Loucy (cell line): ENCODE measurements around the gene RNF44.
"Not testable (repeated sequence)": the region's sequence is repeated elsewhere in the genome, so short reads cannot be mapped to it uniquely, and the experiment has no call there.

Experiments
- H2AFZ ChIP-seq: fragments of 200-600 bp; sonication (generic); 2 replicates; pipeline ENCODE4 v1.6.0; 2016; ENCODE audit warnings: antibody characterized with exemption, mild to moderate bottlenecking, low read length, moderate library complexity
- H3F3A ChIP-seq: fragments of 200-600 bp; 2 replicates; pipeline ENCODE4 v1.6.0; 2016; ENCODE audit warnings: antibody characterized with exemption, low read depth, mild to moderate bottlenecking
- H3K27me3 ChIP-seq: fragments of 200-600 bp; sonication (generic); 2 replicates; pipeline ENCODE4 v1.6.1; 2014; ENCODE audit warnings: low read length, mild to moderate bottlenecking; ENCODE audit not compliant: insufficient read depth, poor library complexity, severe bottlenecking
- H3K36me3 ChIP-seq: fragments of 200-600 bp; sonication (generic); 2 replicates; pipeline ENCODE4 v1.6.1; 2016; ENCODE audit warnings: low read length; ENCODE audit not compliant: insufficient read depth
- H3K4me1 ChIP-seq: fragments of 200-600 bp; sonication (generic); 2 replicates; pipeline ENCODE4 v1.5.1; 2014; ENCODE audit warnings: low read length, mild to moderate bottlenecking; ENCODE audit not compliant: insufficient read depth, poor library complexity, severe bottlenecking
- H3K4me2 ChIP-seq: fragments of 200-600 bp; sonication (generic); 2 replicates; pipeline ENCODE4 v1.6.0; 2014; ENCODE audit warnings: antibody characterized with exemption, low read length, low read depth, mild to moderate bottlenecking; ENCODE audit not compliant: poor library complexity, severe bottlenecking
- H3K4me3 ChIP-seq: fragments of 200-600 bp; sonication (generic); 2 replicates; pipeline ENCODE4 v1.5.1; 2014; ENCODE audit warnings: low read length, mild to moderate bottlenecking, mixed read lengths; ENCODE audit not compliant: poor library complexity, severe bottlenecking
- H3K79me2 ChIP-seq: fragments of 200-600 bp; sonication (generic); 2 replicates; pipeline ENCODE4 v1.6.1; 2014; ENCODE audit warnings: low read length; ENCODE audit not compliant: insufficient read depth
- H3K9ac ChIP-seq: fragments of 200-600 bp; sonication (generic); 2 replicates; pipeline ENCODE4 v1.6.0; 2014; ENCODE audit warnings: mild to moderate bottlenecking, low read depth, low read length, moderate library complexity; ENCODE audit not compliant: poor library complexity, severe bottlenecking
- H3K9me2 ChIP-seq: fragments of 200-600 bp; sonication (generic); replicated peaks from 2 replicates; pipeline ENCODE4 v1.6.1; 2016; ENCODE audit warnings: low read depth, low read length, mixed read lengths
- H3K9me3 ChIP-seq: fragments of 200-600 bp; sonication (generic); 2 replicates; pipeline ENCODE4 v1.6.1; 2014; ENCODE audit warnings: mild to moderate bottlenecking, antibody characterized with exemption, low read length, low read depth; ENCODE audit not compliant: insufficient read depth
- H4K20me1 ChIP-seq: fragments of 200-600 bp; sonication (generic); 2 replicates; pipeline ENCODE4 v1.6.0; 2014; ENCODE audit warnings: antibody characterized with exemption, low read length, mild to moderate bottlenecking; ENCODE audit not compliant: insufficient read depth, poor library complexity, severe bottlenecking
- CTCF ChIP-seq: fragments of 200-600 bp; sonication (generic); conservative IDR thresholded peaks from 2 replicates; pipeline ENCODE4 v1.5.1; 2014; ENCODE audit warnings: mild to moderate bottlenecking, antibody characterized with exemption, low read length
- EZH2phosphoT487 ChIP-seq: fragments of 200-600 bp; IDR thresholded peaks from 2 replicates; pipeline ENCODE4 v1.6.1; 2018; ENCODE audit warnings: antibody characterized with exemption, mild to moderate bottlenecking, moderate library complexity, borderline replicate concordance

Gene RNF44

GRCh38 chr5:176557846-176558245 is 20.6 kb upstream of the RNF44 start:
- Histone ChIP-seq H3K4me1 (no peaks in the 10 kb centered on the region), H3K4me3 (no peak overlapping the region), H3K36me3 (no peaks in the 10 kb centered on the region), H3K79me2 (no peaks in the 10 kb centered on the region), H3K9me2 (no peaks in the 10 kb centered on the region), H4K20me1 (no peaks in the 10 kb centered on the region), H3K27me3 (no peaks in the 10 kb centered on the region), H2AFZ (no peak overlapping the region), H3K4me2 (no peak overlapping the region), H3F3A (no peaks in the 10 kb centered on the region), H3K9me3 (no peaks in the 10 kb centered on the region), H3K9ac (no peak overlapping the region)
- TF ChIP-seq EZH2phosphoT487 (no peak), CTCF (no peak)

GRCh38 chr5:176553260-176554085 is 16.3 kb upstream of the RNF44 start:
- H3K4me1 ChIP-seq = no peaks in the 10 kb centered on the region
- no peaks in the 10 kb centered on the region for H3K27me3 ChIP-seq
- TF ChIP-seq EZH2phosphoT487 = no peak
- TF ChIP-seq CTCF = no peak
- H3K9ac ChIP-seq = no peak overlapping the region
- H3K36me3 ChIP-seq = no peaks in the 10 kb centered on the region
- H3K9me2 ChIP-seq = no peaks in the 10 kb centered on the region
- no peaks in the 10 kb centered on the region for H3K9me3 ChIP-seq
- H3K4me2 ChIP-seq = no peak overlapping the region
- H4K20me1 ChIP-seq = no peaks in the 10 kb centered on the region
- H3K4me3 ChIP-seq = no peak overlapping the region
- no peaks in the 10 kb centered on the region for H3F3A ChIP-seq
- no peak overlapping the region for H2AFZ ChIP-seq
- no peaks in the 10 kb centered on the region for H3K79me2 ChIP-seq

GRCh38 chr5:176552332-176552869 is 15.2 kb upstream of the RNF44 start:
- TF ChIP-seq CTCF (no peak), EZH2phosphoT487 (no peak)
- H3K36me3 ChIP-seq = no peaks in the 10 kb centered on the region
- H3K9me3 ChIP-seq = no peaks in the 10 kb centered on the region
- H2AFZ ChIP-seq = no peak overlapping the region
- no peaks in the 10 kb centered on the region for H3K4me1 ChIP-seq
- no peaks in the 10 kb centered on the region for H4K20me1 ChIP-seq
- H3K4me2 ChIP-seq = no peak overlapping the region
- no peak overlapping the region for H3K4me3 ChIP-seq
- H3K9ac ChIP-seq = no peak overlapping the region
- H3F3A ChIP-seq = no peaks in the 10 kb centered on the region
- no peaks in the 10 kb centered on the region for H3K27me3 ChIP-seq
- no peaks in the 10 kb centered on the region for H3K79me2 ChIP-seq
- no peaks in the 10 kb centered on the region for H3K9me2 ChIP-seq

GRCh38 chr5:176550937-176551336 is 13.7 kb upstream of the RNF44 start:
- not testable (repeated sequence) for H3K4me2 ChIP-seq

More at GRCh38 chr5:176550937-176551336, 13.7 kb upstream of the RNF44 start:
- not testable (repeated sequence) for H2AFZ ChIP-seq, H3K27me3 ChIP-seq, H3K4me1 ChIP-seq, H3K9ac ChIP-seq, H3K9me3 ChIP-seq, H4K20me1 ChIP-seq, H3K36me3 ChIP-seq, H3F3A ChIP-seq, H3K79me2 ChIP-seq, H3K4me3 ChIP-seq, H3K9me2 ChIP-seq
